K562 (cell line): ENCODE measurements around the gene CYB5R3. TPM values are rescaled to one million over a fixed set of nuclear protein-coding genes. Genes with fewer than 3 reads are reported as not detected.
"Not testable (repeated sequence)": the region's sequence is repeated elsewhere in the genome, so short reads cannot be mapped to it uniquely, and the experiment has no call there.

Experiments used
- ATAC-seq: fragments of 200-7000 bp; cut with Tn5 transposase; 3 replicates; pipeline ENCODE4 v1.9.1; 2020; ENCODE audit warnings: moderate library complexity
- BruUV-seq: library from RNA; stranded (reverse); fragments of 400-500 nt; replicated peaks from 2 replicates; lab custom pipeline; 2021; lab: Mats Ljungman, UMichigan
- CTCF ChIA-PET: fragments of 300-600 bp; formaldehyde crosslinking; extraction: SDS; loops from one replicate; lab custom pipeline; 2021; ENCODE audit warnings: low intra/inter-chr PET ratio; lab: Yijun Ruan, JAX
- POLR2A ChIA-PET: fragments of 300-600, 350-650 bp; sonication (Branson Sonifier 250); formaldehyde crosslinking; extraction: SDS; loops from one replicate; lab custom pipeline; 2021; ENCODE audit warnings: antibody characterized with exemption, inconsistent platforms; lab: Yijun Ruan, JAX
- DNase-seq, 4 experiments: peaks; one replicate each; pipeline versions ENCODE4 v3.0.0 to v3.0.0-alpha.2; 2011 to 2018; ENCODE audit warnings: low spot score in 3 of 4, mixed read lengths in 3 of 4; ENCODE audit errors: extremely low read depth in 1 of 4
- FAIRE-seq: peaks from 2 replicates; lab custom pipeline; 2011; peaks lifted over from hg19 to GRCh38; lab: Jason Lieb, UNC
- H2AFZ ChIP-seq: 2 replicates; pipeline ENCODE4 v1.6.0; 2011; ENCODE audit warnings: low read depth, low read length, control low read depth, inconsistent platforms
- H3K27ac ChIP-seq: fragments of 200-600 bp; 3 replicates; pipeline ENCODE4 v1.8.0; 2011; ENCODE audit warnings: low read depth, mild to moderate bottlenecking, control low read depth, inconsistent platforms, low read length, moderate library complexity, mixed read lengths; ENCODE audit errors: extremely low read depth
- H3K27me3 ChIP-seq, 2 experiments: fragments of 300-600 bp in 1 of 2; 2 replicates in 1 of 2; 3 replicates in 1 of 2; pipeline versions ENCODE4 v1.6.0 to v1.8.0; 2011; ENCODE audit warnings: inconsistent platforms in 2 of 2, low read length in 2 of 2, mild to moderate bottlenecking in 1 of 2, mixed read lengths in 1 of 2, moderate library complexity in 1 of 2; ENCODE audit not compliant: control insufficient read depth in 2 of 2, insufficient read depth in 2 of 2
- H3K36me3 ChIP-seq: fragments of 300-600 bp; 3 replicates; pipeline ENCODE4 v1.8.0; 2011; ENCODE audit warnings: mild to moderate bottlenecking, low read length, inconsistent platforms; ENCODE audit not compliant: control insufficient read depth, insufficient read depth
- H3K4me1 ChIP-seq, 2 experiments: fragments of 200-600 bp in 1 of 2; replicated peaks in 1 of 2; 2 replicates in 1 of 2; 3 replicates in 1 of 2; pipeline versions ENCODE4 v1.5.1 to v1.8.0; 2011; ENCODE audit warnings: inconsistent platforms in 2 of 2, low read length in 2 of 2, mild to moderate bottlenecking in 1 of 2, mixed read lengths in 1 of 2, moderate library complexity in 1 of 2; ENCODE audit not compliant: control insufficient read depth in 2 of 2, insufficient read depth in 2 of 2
- H3K4me2 ChIP-seq: 2 replicates; pipeline ENCODE4 v1.6.1; 2011; ENCODE audit warnings: low read length, control low read depth, inconsistent platforms, mixed read lengths; ENCODE audit not compliant: insufficient read depth
- H3K4me3 ChIP-seq: fragments of 200-600 bp; sonication (generic), shearing (Covaris generic); 2 replicates; pipeline ENCODE4 v1.5.1; 2016; ENCODE audit warnings: control low read depth, inconsistent platforms
- H3K79me2 ChIP-seq: fragments of 200-600 bp; 3 replicates; pipeline ENCODE4 v1.8.0; 2011; ENCODE audit warnings: low read length, inconsistent platforms; ENCODE audit not compliant: control insufficient read depth, insufficient read depth
- H3K9ac ChIP-seq, 2 experiments: 2 replicates each; pipeline versions ENCODE4 v1.6.0 to v1.6.1; 2011; ENCODE audit warnings: low read depth in 2 of 2, low read length in 2 of 2, control low read depth in 1 of 2, inconsistent platforms in 1 of 2, mild to moderate bottlenecking in 1 of 2, mixed read lengths in 1 of 2; ENCODE audit not compliant: insufficient read depth in 1 of 2
- H3K9me1 ChIP-seq: one replicate; pipeline ENCODE4 v1.6.0; 2011; ENCODE audit warnings: inconsistent platforms, mild to moderate bottlenecking, low read length, moderate library complexity; ENCODE audit not compliant: control insufficient read depth, insufficient read depth
- H3K9me3 ChIP-seq: replicated peaks from 2 replicates; pipeline ENCODE4 v1.5.1; 2011; ENCODE audit warnings: low read depth, low read length, inconsistent platforms; ENCODE audit not compliant: control insufficient read depth, insufficient read depth
- H4K20me1 ChIP-seq: replicated peaks from 2 replicates; pipeline ENCODE4 v1.6.1; 2011; ENCODE audit warnings: low read length, inconsistent platforms, mixed read lengths; ENCODE audit not compliant: control insufficient read depth, insufficient read depth
- MAFK ChIP-seq: IDR thresholded peaks from 2 replicates; pipeline ENCODE4 v1.6.1; 2011; ENCODE audit warnings: low read length, improper control_type of control experiment
- TAF1 ChIP-seq: IDR thresholded peaks from 2 replicates; pipeline ENCODE4 v1.6.1; 2011; ENCODE audit warnings: mild to moderate bottlenecking, low read length, moderate library complexity; ENCODE audit not compliant: insufficient read depth, control insufficient read depth, severe bottlenecking; ENCODE audit errors: extremely low read depth
- ZNF354B ChIP-seq: fragments of 250-450 bp; sonication (Bioruptor Pico); IDR thresholded peaks from 2 replicates; pipeline ENCODE4 v1.4.0; 2020
- WGBS: fragments of 100-300 bp; shearing (Covaris generic); methylation state at CpG from one replicate; pipeline ENCODE4 v1.1.6; 2016; ENCODE audit warnings: low coverage, mixed read lengths; ENCODE audit not compliant: insufficient coverage; ENCODE audit errors: missing lambda C conversion rate; 5-methylcytosine and 5-hydroxymethylcytosine counted together
- in situ Hi-C: fragments of 300-500 bp; cut with MboI; formaldehyde crosslinking; loops from 4 replicates; pipeline ENCODE4 v1.15.0; 2018; ENCODE audit warnings: inconsistent platforms, mixed read lengths
- intact Hi-C: fragments of 100-400 bp; cut with micrococcal nuclease; formaldehyde crosslinking; loops from 2 replicates; pipeline ENCODE4 v1.14.2; 2022
- polyA plus RNA-seq, 8 experiments: library from polyadenylated mRNA; depleted of rRNA in 4 of 8; stranded (reverse) in 5 of 8; unstranded in 3 of 8; fragments of >200 nt; fragmentation: Nextera tagmentation in 2 of 8; fragmentation: Illumina TruSeq in 1 of 8; extraction: Ambion mirVana in 2 of 8; extraction: Trizol in 1 of 8; gene quantifications; 2 replicates each; pipeline versions ENCODE4 v1.2.1 to v1.2.3, GENCODE V29; 2011 to 2014; ENCODE audit warnings: inconsistent platforms in 1 of 8, missing spikeins in 1 of 8
- total RNA-seq, 7 experiments: library from RNA; depleted of rRNA in 6 of 7; stranded (reverse); fragments of >200 nt in 6 of 7; fragmentation: Illumina TruSeq in 2 of 7; extraction: Trizol in 2 of 7; gene quantifications; 2 replicates each; pipeline versions ENCODE4 v1.2.1 to v1.2.3, GENCODE V29; 2011 to 2021; ENCODE audit warnings: low replicate concordance in 1 of 7
- TF ChIP-seq, protein P1 (sequence below): sonication (generic); formaldehyde crosslinking; IDR thresholded peaks from 2 replicates; pipeline ENCODE4 v1.8.1; 2023; ENCODE audit warnings: mild to moderate bottlenecking, missing genetic modification reagents

CYB5R3 gene
- total and polyA plus RNA-seq, 9 of the 15 experiments (the other 6 are each of a cell fraction or from before 2014, with no cell fraction given): 1.4 to 66.8 (median 23.4) TPM

DNA sequence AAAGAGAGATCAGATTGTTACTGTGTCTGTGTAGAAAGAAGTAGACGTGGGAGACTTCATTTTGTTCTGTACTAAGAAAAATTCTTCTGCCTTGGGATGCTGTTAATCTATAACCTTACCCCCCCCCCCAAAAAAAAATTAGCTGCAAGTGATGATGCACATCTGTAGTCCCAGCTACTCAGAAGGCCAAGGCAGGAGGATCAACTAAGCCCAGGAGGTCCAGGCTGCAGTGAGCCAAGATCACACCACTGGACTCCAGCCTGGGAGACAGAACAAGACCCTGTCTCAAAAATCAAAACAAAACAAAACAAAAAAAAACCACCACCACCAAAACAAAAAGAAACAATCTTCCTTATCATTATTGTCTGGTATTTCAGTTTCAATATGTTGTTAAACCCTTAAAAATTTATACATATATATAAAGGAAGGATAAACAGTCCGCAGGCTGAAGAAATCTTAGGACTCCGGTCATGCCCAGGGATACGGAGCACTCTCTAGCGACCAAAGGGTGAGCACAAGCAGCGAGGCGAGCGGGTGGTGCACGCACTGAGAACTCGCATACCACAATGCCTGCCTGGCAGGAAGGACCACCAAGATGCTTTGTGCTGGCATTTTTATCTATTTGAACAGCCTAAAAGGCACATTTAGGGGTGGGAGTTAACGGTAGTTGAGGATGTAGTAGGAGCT, 40.9 kb downstream of the CYB5R3 start (continued):
- no peak for TF ChIP-seq MAFK
- no peak for TF ChIP-seq ZNF354B (CRISPR knock-in tag)
- TF ChIP-seq TAF1: no peak

DNA sequence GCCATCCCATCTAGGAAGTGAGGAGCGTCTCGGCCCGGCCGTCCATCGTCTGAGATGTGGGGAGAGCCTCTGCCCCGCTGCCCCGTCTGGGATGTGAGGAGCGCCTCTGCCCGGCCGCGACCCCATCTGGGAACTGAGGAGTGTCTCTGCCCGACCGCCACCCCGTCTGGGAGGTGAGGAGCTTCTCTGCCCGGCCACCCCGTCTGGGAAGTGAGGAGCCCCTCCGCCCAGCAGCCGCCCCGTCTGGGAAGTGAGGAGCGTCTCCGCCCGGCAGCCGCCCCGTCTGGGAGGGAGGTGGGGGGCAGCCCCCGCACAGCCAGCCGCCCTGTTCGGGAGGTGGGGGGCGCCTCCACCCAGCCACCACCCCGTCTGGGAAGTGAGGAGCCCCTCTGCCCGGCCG, 41.6 kb downstream of the CYB5R3 start:
- H3K4me1 ChIP-seq, CTCF ChIA-PET, H3K9me1 ChIP-seq, H3K9ac ChIP-seq, H3K27ac ChIP-seq, H4K20me1 ChIP-seq, in situ Hi-C loops, BruUV-seq, DNase-seq, ATAC-seq, intact Hi-C loops, FAIRE-seq, H3K27me3 ChIP-seq, H3K4me3 ChIP-seq, H2AFZ ChIP-seq, H3K9me3 ChIP-seq, H3K4me2 ChIP-seq: not testable (repeated sequence)
- POLR2A ChIA-PET: interaction anchor here (0.6 kb wide), 1 partner anchor 25 kb away, joined by 3 read pairs; no protein-coding TSS in a partner anchor
- WGBS: 96% methylated on average over 9 of the region's 31 CpGs
- peaks cover 70% of the 10 kb centered on the region; the same call in 2 of the 3 replicates for H3K36me3 ChIP-seq
- H3K79me2 ChIP-seq: peaks cover 89% of the 10 kb centered on the region

DNA sequence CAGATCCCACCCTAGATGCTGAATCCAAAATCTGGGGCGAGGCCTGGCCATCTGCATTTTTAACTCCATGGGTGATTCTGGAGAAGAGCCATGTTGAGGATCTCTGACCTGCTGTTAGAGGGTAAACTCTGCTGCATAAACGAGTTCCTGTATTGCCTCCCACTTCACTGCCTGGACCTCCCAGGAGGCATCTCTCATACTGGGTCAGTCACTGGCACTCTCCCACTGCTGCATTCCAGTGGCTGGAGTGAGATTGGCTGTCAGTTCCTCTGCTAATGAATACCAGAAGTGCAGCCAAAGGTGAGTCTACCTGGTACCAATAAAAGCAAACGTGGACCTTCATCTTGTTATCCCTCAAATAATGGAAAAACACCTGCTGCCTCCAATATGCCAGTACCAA, 44.8 kb downstream of the CYB5R3 start:
- Histone ChIP-seq H3K27ac (no peak overlapping the region; the same call in 2 of the 3 replicates), H3K79me2 (peaks cover 61% of the 10 kb centered on the region), H3K4me1 (no peaks in the 10 kb centered on the region; a peak in 1 of 5 replicates), H3K4me3 (no peak overlapping the region), H3K9me3 (no peaks in the 10 kb centered on the region), H3K9ac (no peak overlapping the region), H3K27me3 (no peaks in the 10 kb centered on the region), H2AFZ (no peak overlapping the region), H3K4me2 (no peak overlapping the region), H3K9me1 (no peaks in the 10 kb centered on the region), H4K20me1 (no peaks in the 10 kb centered on the region), H3K36me3 (peaks cover 66% of the 10 kb centered on the region; the same call in 2 of the 3 replicates)
- intact Hi-C loops: no loop called here
- BruUV-seq: no TSS peak
- ChIA-PET POLR2A (no interaction called here), CTCF (no interaction called here)
- DNase-seq (no peak), FAIRE-seq (no peak), ATAC-seq (no peak)
- in situ Hi-C loops: no loop called here
- TF ChIP-seq, protein P1, sequence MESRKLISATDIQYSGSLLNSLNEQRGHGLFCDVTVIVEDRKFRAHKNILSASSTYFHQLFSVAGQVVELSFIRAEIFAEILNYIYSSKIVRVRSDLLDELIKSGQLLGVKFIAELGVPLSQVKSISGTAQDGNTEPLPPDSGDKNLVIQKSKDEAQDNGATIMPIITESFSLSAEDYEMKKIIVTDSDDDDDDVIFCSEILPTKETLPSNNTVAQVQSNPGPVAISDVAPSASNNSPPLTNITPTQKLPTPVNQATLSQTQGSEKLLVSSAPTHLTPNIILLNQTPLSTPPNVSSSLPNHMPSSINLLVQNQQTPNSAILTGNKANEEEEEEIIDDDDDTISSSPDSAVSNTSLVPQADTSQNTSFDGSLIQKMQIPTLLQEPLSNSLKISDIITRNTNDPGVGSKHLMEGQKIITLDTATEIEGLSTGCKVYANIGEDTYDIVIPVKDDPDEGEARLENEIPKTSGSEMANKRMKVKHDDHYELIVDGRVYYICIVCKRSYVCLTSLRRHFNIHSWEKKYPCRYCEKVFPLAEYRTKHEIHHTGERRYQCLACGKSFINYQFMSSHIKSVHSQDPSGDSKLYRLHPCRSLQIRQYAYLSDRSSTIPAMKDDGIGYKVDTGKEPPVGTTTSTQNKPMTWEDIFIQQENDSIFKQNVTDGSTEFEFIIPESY: no peak
- 78% methylated on average over 3 of the region's 3 CpGs for WGBS
